OCI-LY3 (cell line): ENCODE data around the gene EIF3K.

Source experiments
- H2AFZ ChIP-seq: fragments of 200-600, 300-600 bp; shearing (Covaris generic); 2 replicates; pipeline ENCODE4 v1.6.0; 2014; ENCODE audit warnings: antibody characterized with exemption, low read depth, low read length
- H3K27ac ChIP-seq: fragments of 200-600, 300-600 bp; sonication (generic); 2 replicates; pipeline ENCODE4 v1.5.1; 2014; ENCODE audit warnings: mild to moderate bottlenecking, low read length, moderate library complexity, mixed read lengths
- H3K27me3 ChIP-seq: fragments of 200-600, 300-600 bp; sonication (generic); 2 replicates; pipeline ENCODE4 v1.6.1; 2014; ENCODE audit warnings: low read depth, low read length, mixed read lengths
- H3K36me3 ChIP-seq: fragments of 200-600, 300-600 bp; sonication (generic); replicated peaks from 2 replicates; pipeline ENCODE3; 2014; ENCODE audit warnings: low read depth, low read length, mixed read lengths
- H3K4me1 ChIP-seq: fragments of 300-600, 200-600 bp; sonication (generic); 2 replicates; pipeline ENCODE4 v1.6.1; 2014; ENCODE audit warnings: low read length, mixed read lengths
- H3K4me2 ChIP-seq: fragments of 200-600, 300-600 bp; sonication (generic); 2 replicates; pipeline ENCODE4 v1.6.1; 2014; ENCODE audit warnings: low read length, mixed read lengths
- H3K4me3 ChIP-seq: fragments of 300-600, 200-600 bp; sonication (generic); 2 replicates; pipeline ENCODE4 v1.5.1; 2014; ENCODE audit warnings: antibody characterized with exemption, mild to moderate bottlenecking, low read length, moderate library complexity
- H3K79me2 ChIP-seq: fragments of 300-600, 200-600 bp; shearing (Covaris generic); 2 replicates; pipeline ENCODE4 v1.6.1; 2014; ENCODE audit warnings: mild to moderate bottlenecking, low read length, mixed read lengths
- H3K9ac ChIP-seq: fragments of 300-600, 200-600 bp; shearing (Covaris generic); 2 replicates; pipeline ENCODE4 v1.6.0; 2014; ENCODE audit warnings: mild to moderate bottlenecking, low read length, moderate library complexity
- H3K9me3 ChIP-seq: fragments of 200-600, 300-600 bp; shearing (Covaris generic); 2 replicates; pipeline ENCODE4 v1.6.1; 2014; ENCODE audit warnings: low read length, mixed read lengths; ENCODE audit not compliant: insufficient read depth
- H4K20me1 ChIP-seq: fragments of 200-600, 300-600 bp; sonication (generic); 2 replicates; pipeline ENCODE4 v1.6.1; 2016; ENCODE audit warnings: low read length, mixed read lengths; ENCODE audit not compliant: insufficient read depth
- CTCF ChIP-seq: fragments of 200-600, 300-600 bp; sonication (generic); IDR thresholded peaks from 2 replicates; pipeline ENCODE4 v1.5.1; 2014; ENCODE audit warnings: antibody characterized with exemption, low read length, low read depth
- EZH2phosphoT487 ChIP-seq: fragments of 200-600 bp; shearing (Covaris generic); IDR thresholded peaks from 2 replicates; pipeline ENCODE4 v1.6.1; 2018; ENCODE audit warnings: antibody characterized with exemption, mixed run types, low read depth

EIF3K gene

GRCh38 chr19:38588041-38588440 lies 30.9 kb upstream of the EIF3K start:
- no peaks in the 10 kb centered on the region for H3K9me3 ChIP-seq
- no peak overlapping the region for H3K9ac ChIP-seq
- H3K36me3 ChIP-seq, result peaks cover 26% of the 10 kb centered on the region
- H4K20me1 ChIP-seq, result peaks cover 5% of the 10 kb centered on the region; the same call in 1 of the 2 replicates
- H3K79me2 ChIP-seq, result no peaks in the 10 kb centered on the region
- no peak overlapping the region for H2AFZ ChIP-seq
- H3K27ac ChIP-seq, result no peak overlapping the region
- H3K4me3 ChIP-seq, result no peak overlapping the region
- H3K27me3 ChIP-seq, result no peaks in the 10 kb centered on the region
- TF ChIP-seq EZH2phosphoT487 (no peak), CTCF (no peak)
- H3K4me2 ChIP-seq, result no peak overlapping the region
- H3K4me1 ChIP-seq, result peaks cover 18% of the 10 kb centered on the region

GRCh38 chr19:38592940-38593339 lies 26.0 kb upstream of the EIF3K start:
- Histone ChIP-seq H3K79me2 (no peaks in the 10 kb centered on the region), H3K27ac (no peak overlapping the region), H3K4me3 (no peak overlapping the region), H2AFZ (no peak overlapping the region), H3K4me1 (no peaks in the 10 kb centered on the region), H3K36me3 (peaks cover 48% of the 10 kb centered on the region), H3K27me3 (no peaks in the 10 kb centered on the region), H4K20me1 (no peaks in the 10 kb centered on the region), H3K9me3 (no peaks in the 10 kb centered on the region), H3K4me2 (no peak overlapping the region), H3K9ac (no peak overlapping the region)
- TF ChIP-seq CTCF (no peak), EZH2phosphoT487 (no peak)

GRCh38 chr19:38596057-38596981 lies 22.7 kb upstream of the EIF3K start:
- no peaks in the 10 kb centered on the region for H3K9me3 ChIP-seq
- H4K20me1 ChIP-seq, result no peaks in the 10 kb centered on the region
- no peaks in the 10 kb centered on the region for H3K27me3 ChIP-seq
- H3K4me3 ChIP-seq, result no peak overlapping the region
- no peak overlapping the region for H2AFZ ChIP-seq
- no peaks in the 10 kb centered on the region for H3K4me1 ChIP-seq
- no peak overlapping the region for H3K9ac ChIP-seq
- peaks cover 45% of the 10 kb centered on the region for H3K36me3 ChIP-seq
- no peak overlapping the region for H3K4me2 ChIP-seq
- no peak overlapping the region for H3K27ac ChIP-seq
- TF ChIP-seq CTCF (no peak), EZH2phosphoT487 (no peak)
- no peaks in the 10 kb centered on the region for H3K79me2 ChIP-seq

- H3K4me1 ChIP-seq, result no peaks in the 10 kb centered on the region
- no peak overlapping the region for H3K9ac ChIP-seq
- no peak overlapping the region for H3K4me3 ChIP-seq
- H3K27me3 ChIP-seq, result no peaks in the 10 kb centered on the region
- H3K27ac ChIP-seq, result no peak overlapping the region
- H4K20me1 ChIP-seq, result no peaks in the 10 kb centered on the region
- H3K36me3 ChIP-seq, result peaks cover 50% of the 10 kb centered on the region
- no peaks in the 10 kb centered on the region for H3K9me3 ChIP-seq
- no peak overlapping the region for H2AFZ ChIP-seq
- TF ChIP-seq EZH2phosphoT487 (no peak), CTCF (no peak)
- H3K4me2 ChIP-seq, result no peak overlapping the region
- no peaks in the 10 kb centered on the region for H3K79me2 ChIP-seq
Measured at GRCh38 chr19:38597075-38597474, 21.9 kb upstream of the EIF3K start.
